Superior temporal gyrus (tissue), 1 donor: ENCODE data around the gene SYT5.
"Not testable (repeated sequence)": the region's sequence is repeated elsewhere in the genome, so short reads cannot be mapped to it uniquely, and the experiment has no call there.

ENCODE experiments used
- DNase-seq: peaks from one replicate; pipeline ENCODE4 v3.0.0-alpha.2; 2016; ENCODE audit errors: extremely low spot score

The SYT5 gene

GRCh38 chr19:55172318-55172717 is 7.8 kb downstream of the SYT5 start:
- not testable (repeated sequence) for DNase-seq

GRCh38 chr19:55171440-55171839 is 8.6 kb downstream of the SYT5 start:
- DNase-seq = no peak

DNA sequence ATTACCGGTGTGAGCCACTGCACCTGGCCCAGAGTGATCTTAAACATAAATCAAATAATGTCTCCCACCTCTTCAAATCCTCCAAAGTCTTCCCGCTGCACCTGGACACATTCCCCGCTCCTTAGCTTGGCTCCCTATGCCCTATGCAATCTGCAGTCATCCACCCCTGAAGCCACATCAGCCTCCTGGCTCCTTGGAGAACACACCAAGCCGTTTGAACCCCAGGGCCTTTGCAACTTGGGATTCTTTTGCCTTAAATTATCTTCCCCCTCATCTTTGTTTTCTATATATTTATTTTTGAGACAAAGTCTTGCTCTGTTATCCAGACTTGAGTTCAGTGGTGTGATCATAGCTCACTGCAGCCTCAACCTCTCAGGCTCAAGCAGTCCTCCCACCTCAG is 11.0 kb downstream of the SYT5 start:
- DNase-seq = no peak

DNA sequence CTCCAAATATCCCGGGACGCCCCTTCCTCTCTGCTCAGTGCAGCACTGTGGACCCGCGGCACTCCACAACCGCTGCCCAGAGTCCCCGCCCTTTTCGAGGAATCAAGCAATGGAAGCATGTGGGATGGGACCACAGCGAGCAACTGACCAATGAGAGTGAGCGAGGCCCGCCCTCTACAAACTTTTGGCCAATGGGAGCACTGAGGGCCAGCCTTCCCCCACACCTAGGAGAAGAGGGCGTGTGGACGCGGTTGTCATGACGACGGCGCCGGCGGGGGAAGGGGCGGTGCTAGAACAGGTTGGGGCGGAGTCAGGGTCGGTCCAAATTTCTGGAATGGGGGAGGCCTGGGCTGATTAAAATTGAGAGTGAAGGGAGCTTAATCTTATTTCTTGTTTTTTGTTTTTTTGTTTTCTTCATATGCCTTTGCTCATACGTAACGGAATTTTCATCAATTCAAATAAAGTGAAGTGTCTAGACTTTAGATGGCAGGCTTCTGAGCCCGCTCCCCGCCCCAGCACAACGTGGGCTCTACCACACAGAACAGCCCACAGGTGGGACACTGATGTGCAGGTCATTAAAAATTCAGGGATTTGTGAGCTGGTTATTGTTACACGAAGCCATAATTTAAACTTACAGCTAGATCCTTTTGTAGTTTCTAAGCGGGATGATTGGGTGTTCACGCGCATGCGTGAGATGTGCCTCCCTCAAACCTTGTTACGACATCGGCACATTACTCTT is 13.4 kb downstream of the SYT5 start, which contains the start of gene DNAAF3:
Gene DNAAF3 (minus strand): TSS at position 84 of the 739 bp plus-strand sequence. CDS start 200 bp downstream, outside the sequence.
- DNase-seq = peak; percentile 85

DNA sequence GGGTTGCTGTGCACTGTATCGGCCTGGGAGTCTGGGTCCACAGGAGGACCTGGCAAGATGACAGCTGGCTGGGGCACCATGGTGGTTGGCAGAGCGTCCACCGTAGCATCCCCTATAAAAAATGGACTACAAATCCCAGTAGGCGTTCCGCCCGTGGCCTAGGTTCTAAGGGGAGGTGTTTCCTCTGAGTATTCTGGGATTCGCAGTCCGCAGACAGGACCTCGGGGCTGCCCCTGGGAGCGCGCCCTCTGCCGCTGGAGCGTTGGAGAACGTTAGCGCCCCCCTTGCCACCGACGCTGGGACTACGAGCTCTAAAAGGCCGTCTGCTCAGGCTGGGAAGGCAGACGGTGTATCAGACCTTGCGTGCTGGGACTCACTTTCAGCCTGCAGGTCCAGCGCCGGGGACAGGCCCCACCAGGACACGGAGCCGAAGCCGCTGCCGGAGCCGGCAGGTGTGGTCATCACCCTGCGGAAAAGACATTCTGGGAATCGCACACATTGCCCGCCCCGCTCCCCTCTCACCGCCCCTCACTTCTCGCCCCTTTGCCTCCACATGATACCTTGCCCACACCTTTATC is 14.0 kb downstream of the SYT5 start:
- no peak for DNase-seq

DNA sequence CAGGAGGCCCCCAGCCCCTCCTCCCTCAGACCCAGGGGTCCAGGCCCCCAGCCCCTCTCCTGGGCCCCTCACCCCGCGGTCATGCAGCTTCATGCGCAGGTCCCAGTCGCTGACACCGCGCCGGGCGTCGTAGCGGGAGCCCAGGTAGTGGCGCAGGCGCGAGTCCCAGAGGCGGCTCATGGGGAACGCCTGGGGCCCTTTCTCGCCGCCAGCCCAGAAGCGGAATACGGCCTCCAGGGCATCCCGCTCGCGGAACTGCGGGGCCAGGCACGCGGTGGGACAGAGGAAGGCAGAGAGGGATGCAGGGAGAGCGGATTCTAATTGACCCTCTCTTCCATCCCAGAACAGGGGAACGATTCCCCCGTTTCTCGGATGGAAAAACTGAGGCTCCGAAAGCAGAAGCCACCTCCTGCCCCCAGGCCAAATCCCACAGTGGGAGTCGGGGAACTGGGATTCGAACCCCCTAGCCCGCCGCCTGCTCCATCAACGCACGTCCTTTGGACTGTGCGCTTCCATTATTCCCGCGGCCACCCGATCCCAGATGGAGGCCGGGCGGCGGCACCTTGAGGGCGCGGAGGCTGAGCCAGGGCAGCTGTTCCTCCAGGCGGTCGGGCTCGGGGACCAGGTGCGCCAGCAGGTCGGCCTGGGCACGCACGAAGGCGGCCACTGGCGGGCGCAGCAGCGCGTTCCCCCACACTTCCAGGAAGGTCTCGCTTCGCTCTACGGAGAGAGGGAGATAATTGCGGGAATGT is 18.3 kb downstream of the SYT5 start:
- DNase-seq = no peak

DNA sequence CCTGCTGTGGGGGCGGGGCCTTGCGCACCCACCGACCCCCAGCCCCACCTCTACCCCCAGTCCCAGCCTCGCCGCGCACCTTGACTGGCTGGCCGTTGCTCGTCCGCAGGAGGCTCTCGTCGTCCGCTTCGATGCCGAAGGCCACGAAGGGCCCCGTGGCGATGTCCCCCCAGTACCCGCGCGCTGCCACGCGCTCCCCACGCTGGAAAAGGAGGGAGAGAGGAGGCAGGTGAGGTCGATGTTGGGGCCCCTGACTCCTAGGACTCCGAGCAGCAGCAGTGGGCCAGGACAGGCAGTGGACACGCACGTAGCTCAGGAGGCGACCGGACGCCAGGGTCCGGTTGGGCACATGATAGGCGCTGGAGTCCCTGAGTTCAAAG is 19.1 kb downstream of the SYT5 start:
- no peak for DNase-seq

DNA sequence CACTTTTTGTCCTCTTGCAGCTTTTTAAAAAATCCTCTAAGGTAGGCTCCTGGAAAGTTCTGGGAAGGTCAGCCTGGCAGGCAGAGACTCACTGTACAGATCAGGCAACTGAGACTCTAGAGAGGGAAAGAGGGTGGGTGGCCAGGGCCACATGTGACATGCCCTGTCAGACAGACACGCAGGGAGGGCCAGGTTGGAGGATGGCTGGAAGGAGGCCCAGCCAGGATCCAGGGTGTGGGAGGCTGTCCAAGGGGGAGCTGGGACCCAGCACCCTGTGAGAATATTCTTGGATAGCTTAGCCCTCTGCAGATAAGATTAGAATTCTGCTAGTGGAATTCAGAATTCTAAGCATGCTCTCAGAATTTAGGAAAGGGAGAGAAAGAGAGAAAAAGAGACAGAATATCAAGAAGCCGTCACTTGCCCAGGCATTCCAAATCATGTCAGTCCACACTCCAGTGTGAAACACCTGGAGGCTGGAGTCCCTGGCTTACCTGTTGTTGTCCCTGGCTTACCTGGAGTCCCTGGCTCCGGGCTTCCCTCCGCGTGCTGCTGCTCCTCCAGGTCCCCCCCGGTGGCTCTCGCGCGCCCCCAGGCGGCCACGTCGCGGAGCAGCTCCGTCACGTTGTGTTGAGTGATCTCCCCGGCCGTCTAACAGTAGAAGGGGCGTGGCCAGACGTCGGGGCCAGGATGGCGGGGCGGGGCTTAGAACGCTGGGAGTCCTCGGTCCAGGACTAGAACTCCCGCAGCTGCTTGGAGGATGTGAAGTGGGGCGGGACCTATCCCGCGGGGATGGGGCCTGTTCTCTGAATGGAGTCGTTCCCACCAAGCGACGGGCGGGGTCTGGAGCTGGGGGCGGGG is 19.7 kb downstream of the SYT5 start:
- DNase-seq = peak; percentile 41

GRCh38 chr19:55158848-55159749 is 21.0 kb downstream of the SYT5 start:
- DNase-seq = no peak

DNA sequence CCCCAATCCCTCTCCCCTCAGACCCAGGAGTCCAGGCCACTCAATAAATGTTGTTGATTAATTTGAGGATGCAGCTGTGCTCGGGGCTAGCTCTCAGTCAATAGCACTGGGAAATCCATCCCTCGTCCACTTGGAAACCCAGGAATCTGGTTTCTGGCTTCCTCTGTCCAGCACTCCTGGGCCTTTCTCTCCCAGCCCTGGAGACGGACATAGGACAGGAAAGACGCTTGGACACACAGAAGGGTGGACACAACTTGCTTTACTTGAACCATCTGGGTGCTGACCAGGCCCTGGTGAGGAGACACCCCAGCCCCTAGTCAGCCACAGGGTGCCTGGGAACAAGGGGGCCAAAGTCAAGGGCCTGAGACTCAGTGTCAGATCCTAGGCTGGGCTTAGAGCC is 21.7 kb downstream of the SYT5 start:
- no peak for DNase-seq

- DNase-seq = no peak
Observed at GRCh38 chr19:55157064-55157908, 22.8 kb downstream of the SYT5 start, which contains the start of gene TNNI3. TNNI3 (minus strand) TSS chr19:55157732; CDS start chr19:55157589, 143 bp downstream.

DNA sequence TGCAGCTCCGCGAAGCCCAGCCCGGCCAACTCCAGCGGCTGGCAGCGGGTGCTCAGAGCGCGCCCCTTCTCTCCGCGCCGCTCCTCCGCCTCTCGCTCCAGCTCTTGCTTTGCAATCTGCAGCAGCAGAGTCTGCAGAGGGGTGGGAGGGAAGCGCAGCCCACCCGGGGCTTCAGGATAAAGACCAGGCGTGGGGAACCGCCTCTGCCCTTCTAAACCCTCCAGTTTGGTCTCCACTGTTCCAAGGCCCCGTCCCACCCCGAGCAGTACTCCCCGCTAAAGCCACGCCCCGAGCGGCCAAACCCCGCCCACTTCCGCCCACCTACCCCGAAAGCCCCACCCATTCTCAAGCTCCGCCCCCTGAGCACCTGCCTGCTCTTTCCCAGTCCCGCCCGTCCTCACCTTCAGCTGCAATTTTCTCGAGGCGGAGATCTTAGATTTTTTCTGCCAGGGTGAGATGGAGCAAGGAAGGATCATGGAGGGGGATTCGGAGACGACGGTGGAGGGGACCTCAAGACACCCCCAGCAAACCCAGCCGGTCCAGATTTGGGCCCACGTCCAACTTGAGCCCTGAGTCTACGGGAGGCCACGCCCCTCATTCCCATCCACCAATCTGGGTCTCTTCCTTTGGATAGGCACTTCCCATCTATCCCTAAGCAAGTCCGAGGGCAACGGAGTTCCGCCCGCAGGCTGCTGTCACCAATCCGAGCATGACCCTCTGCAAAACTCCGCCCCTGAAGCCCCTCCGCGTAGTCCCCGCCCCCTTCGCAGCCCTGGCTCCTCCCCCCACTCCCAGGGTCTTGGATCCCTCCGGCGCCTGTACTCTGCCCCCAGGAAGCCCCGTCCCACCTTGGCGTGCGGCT is 23.7 kb downstream of the SYT5 start:
- no peak for DNase-seq

DNA sequence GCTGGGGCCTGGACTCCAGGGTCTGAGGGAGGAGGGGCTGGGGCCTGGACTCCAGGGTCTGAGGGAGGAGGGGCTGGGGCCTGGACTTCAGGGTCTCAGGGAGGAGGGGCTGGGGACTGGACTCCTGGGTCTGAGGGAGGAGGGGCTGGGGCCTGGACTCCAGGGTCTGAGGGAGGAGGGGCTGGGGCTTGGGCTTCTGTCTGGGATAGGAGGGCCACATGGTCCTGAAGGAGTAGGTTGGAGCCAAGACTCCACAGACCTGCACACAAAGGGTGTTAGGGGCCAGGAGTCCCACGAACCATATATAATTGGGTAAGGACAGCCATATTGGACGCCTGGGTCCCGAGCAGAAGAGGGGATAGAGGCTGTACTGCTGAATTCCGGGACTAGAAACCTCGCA is 24.3 kb downstream of the SYT5 start:
- not testable (repeated sequence) for DNase-seq

DNA sequence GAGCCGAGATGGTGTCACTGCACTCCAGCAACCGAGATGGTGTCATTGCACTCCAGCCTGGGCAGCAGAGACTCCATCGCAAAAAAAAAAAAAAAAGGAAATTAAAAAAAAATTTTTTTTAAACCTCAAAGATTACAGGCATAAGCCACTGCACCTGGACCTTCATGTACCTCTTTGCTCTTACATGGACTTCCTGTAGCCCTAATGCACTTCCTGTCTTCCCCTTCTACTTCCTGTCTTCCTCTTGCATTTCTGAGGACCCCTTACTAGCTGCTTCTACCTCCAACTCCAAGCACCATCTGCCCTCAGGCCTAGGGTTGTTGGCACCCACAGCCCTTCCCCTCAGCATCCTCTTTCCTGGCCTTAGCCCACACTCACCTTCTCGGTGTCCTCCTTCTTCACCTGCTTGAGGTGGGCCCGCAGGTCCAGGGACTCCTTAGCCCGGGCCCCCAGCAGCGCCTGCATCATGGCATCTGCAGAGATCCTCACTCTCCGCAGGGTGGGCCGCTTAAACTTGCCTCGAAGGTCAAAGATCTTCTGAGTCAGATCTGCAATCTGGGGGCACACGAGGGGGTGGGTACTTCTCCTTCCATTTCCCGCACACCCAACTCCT is 26.3 kb downstream of the SYT5 start:
- DNase-seq = no peak

DNA sequence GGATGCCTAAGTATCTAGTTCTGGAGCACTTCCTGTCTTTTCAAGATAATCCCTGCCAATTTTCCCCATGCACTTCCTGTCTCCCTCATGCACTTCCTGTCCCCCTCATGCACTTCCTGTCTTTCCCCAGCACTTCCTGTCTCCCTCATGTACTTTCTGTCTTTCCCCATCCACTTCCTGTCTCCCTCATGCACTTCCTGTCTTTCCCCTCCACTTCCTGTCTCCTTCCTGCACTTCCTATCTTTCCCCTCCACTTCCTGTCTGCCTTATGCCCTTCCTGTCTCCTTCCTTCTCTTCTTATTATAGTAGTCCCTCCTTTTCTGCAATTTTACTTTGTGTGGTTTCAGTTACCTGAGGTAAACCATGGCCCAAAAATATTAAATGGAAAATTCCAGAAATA is 28.1 kb downstream of the SYT5 start:
- no peak for DNase-seq

GRCh38 chr19:55149078-55150003 is 30.7 kb downstream of the SYT5 start, which contains the start of gene TNNT1:
TNNT1 (minus strand) TSS chr19:55149206; CDS start chr19:55147157, 2,049 bp downstream.
- DNase-seq = no peak
